Urinary bladder (tissue), 4 donors: ENCODE results near the gene RAPGEF3. TPM values are rescaled to one million over a fixed set of nuclear protein-coding genes. Genes with fewer than 3 reads are reported as not detected.
A peak's percentile ranks its signal among the peaks of the same experiment; 100 is the strongest.

Source experiments
- DNase-seq: peaks from one replicate; pipeline ENCODE4 v3.0.0-alpha.2; 2015; ENCODE audit errors: extremely low spot score
- H3K27ac ChIP-seq: one replicate; pipeline ENCODE4 v1.5.1; 2013; ENCODE audit warnings: low read depth, mild to moderate bottlenecking, moderate library complexity
- H3K36me3 ChIP-seq: one replicate; pipeline ENCODE4 v1.6.1; 2013; ENCODE audit warnings: mild to moderate bottlenecking, moderate library complexity; ENCODE audit not compliant: insufficient read depth
- H3K4me1 ChIP-seq: one replicate; pipeline ENCODE4 v1.6.1; 2013; ENCODE audit warnings: mild to moderate bottlenecking, moderate library complexity; ENCODE audit not compliant: insufficient read depth
- H3K4me3 ChIP-seq: one replicate; pipeline ENCODE4 v1.5.1; 2013; ENCODE audit warnings: low read depth, low read length
- WGBS: extraction: QIAGEN DNeasy Blood & Tissue Kit; methylation state at CpG from one replicate; pipeline ENCODE4 v1.1.7; 2013; 5-methylcytosine and 5-hydroxymethylcytosine counted together
- polyA plus RNA-seq: library from polyadenylated mRNA; stranded (reverse); fragments of 200-250 nt; gene quantifications from one replicate; pipeline ENCODE4 v1.2.3, GENCODE V29; 2013
- total RNA-seq: library from RNA; depleted of rRNA; stranded (reverse); fragments of >200 nt; gene quantifications from one replicate; pipeline ENCODE4 v1.2.3, GENCODE V29; 2014
- donor health status: healthy with polysubstance abuse.
- donor health status: healthy.

RAPGEF3 gene
- total and polyA plus RNA-seq, 2 donors, result 17.2 to 38.7 TPM

DNA sequence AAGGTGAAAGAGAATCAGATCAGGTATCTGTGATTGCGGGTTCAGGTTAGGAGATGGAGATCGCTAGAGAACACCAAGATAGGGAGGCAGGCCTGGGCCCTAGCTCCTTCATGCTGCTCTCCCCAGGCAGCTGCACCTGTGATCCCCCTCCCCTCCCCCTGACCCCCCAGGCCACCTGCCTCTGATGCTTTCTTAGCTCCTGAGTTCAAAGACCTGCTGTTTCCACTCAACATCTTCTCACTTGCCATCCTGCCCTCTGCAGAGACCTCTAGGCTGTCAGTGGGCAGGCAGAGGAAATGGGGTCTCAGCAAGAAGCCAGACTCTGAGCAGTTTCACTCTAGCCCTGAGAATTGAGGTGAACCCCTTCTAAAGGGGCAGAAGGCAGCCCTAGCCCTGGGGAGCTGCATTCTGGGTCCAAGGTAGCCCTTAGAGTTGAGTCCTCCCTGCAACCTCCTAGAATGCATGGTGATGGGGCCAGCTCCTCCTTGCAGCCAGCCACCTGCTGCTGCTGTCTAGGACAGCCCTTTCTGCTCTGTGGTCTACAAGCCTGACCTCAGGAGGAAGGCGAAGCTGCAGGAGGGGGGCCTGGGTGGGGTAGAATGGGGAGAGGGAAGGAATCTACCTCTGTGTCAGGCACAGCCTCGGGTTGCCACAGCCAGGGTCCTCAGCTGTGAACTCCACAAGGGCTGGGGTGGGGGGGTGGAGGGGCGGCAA is 8.0 kb upstream of the RAPGEF3 start:
- no peak overlapping the region for H3K27ac ChIP-seq

DNA sequence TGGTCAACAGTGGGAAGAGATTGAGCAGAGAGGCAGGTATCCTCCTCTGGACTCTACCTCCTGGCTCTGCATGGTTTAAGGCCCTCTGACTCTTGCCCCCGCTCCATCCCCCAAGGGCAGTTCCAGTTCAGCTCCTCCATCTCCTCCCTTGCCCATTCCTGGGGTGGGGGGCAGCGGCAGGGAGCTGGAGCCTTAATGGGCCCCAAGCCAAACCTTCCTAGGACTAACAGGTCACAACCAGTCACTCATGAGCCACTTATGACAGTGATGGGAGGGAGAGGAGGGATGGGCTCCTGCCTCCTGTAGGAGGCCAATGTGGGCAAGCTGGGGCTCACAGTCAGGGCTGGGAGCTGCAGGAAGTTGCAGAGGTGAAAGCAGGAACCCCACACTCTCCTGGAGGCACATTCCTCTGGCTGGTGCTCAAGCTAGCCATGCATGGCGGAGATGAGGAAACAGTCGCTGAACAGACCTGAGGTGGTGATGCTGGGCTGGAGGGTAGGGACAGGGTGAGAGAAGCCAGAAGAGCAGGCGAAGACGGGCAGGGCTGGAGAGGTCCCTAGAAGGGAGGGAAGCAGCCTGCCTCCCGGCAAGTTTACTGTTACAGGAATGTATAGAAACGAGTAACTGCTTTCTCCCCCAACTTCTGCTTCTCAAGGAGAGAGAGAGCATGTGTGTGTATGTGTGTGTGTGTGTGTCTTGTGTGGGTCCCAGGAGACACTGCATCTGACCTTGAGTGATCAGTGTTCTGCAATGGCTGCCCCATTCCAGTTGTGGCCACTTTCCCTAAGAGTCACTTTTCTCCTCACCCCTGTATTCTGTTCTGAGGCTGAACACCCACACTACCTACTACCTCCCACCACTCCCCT is 5.0 kb upstream of the RAPGEF3 start:
- Histone ChIP-seq H3K27ac (no peak overlapping the region), H3K4me1 (no peaks in the 10 kb centered on the region), H3K4me3 (no peak overlapping the region), H3K36me3 (no peaks in the 10 kb centered on the region)
- WGBS, result 87% methylated on average over 8 of the region's 8 CpGs
- no peak for DNase-seq

More for the DNA sequence above, 8.0 kb upstream of the RAPGEF3 start:
- Histone ChIP-seq H3K4me3 (no peak overlapping the region), H3K4me1 (no peaks in the 10 kb centered on the region), H3K36me3 (no peaks in the 10 kb centered on the region)
- no peak for DNase-seq
- 67% methylated on average over 5 of the region's 5 CpGs for WGBS

DNA sequence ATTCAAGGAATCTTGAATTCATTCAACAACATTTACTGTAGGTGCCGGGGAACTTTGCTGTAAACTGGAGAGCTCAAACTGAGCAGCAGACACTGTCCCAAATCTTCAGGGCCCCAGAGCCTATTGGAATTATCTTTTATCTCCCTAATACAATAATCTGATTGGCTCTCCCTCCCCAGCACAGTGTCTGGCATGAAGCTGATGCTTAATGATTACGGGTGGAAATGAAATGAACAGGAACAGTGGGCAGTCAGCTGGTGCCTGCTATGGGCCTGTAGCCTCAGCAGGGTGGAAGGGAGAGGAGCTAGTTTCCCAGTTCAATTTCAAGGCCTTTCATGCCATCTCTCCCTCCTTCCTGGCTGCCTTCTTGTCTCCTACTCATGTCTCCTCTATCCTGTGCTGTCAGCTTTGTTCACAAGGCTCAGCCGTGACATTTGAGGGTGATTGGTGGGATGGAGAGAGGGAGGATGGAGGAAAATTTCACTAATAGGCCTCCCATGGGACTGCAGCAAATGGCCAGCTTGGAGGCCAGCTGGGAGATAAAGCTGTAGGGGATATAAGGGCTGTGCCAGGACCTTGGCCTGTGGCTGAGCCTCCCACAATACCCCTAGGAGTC is 4.3 kb upstream of the RAPGEF3 start:
- 84% methylated on average over 3 of the region's 3 CpGs for WGBS

DNA sequence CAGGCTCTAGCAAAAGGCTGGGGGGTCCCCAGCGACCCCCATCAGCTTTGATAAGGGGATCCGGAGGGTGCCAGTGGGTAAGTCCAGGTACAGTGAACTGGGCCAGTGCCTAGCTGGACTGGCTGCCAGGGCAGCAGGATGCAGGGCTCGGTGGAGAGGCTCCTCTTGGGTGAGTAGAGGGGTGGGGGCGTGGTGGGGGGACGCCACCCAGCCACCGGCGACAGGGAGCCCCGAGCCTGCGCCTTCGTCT is 171 bp downstream of the RAPGEF3 start:
- no peak for DNase-seq
- Histone ChIP-seq H3K4me1 (no peaks in the 10 kb centered on the region), H3K36me3 (no peaks in the 10 kb centered on the region), H3K27ac (no peak overlapping the region), H3K4me3 (peak overlapping the region; percentile 62)
- WGBS, result 4% methylated on average over 10 of the region's 10 CpGs

More for the DNA sequence above, 4.3 kb upstream of the RAPGEF3 start:
- H3K36me3 ChIP-seq, result no peaks in the 10 kb centered on the region
- DNase-seq, result no peak
- H3K4me1 ChIP-seq, result no peaks in the 10 kb centered on the region
- H3K4me3 ChIP-seq, result no peak overlapping the region
- H3K27ac ChIP-seq, result no peak overlapping the region

DNA sequence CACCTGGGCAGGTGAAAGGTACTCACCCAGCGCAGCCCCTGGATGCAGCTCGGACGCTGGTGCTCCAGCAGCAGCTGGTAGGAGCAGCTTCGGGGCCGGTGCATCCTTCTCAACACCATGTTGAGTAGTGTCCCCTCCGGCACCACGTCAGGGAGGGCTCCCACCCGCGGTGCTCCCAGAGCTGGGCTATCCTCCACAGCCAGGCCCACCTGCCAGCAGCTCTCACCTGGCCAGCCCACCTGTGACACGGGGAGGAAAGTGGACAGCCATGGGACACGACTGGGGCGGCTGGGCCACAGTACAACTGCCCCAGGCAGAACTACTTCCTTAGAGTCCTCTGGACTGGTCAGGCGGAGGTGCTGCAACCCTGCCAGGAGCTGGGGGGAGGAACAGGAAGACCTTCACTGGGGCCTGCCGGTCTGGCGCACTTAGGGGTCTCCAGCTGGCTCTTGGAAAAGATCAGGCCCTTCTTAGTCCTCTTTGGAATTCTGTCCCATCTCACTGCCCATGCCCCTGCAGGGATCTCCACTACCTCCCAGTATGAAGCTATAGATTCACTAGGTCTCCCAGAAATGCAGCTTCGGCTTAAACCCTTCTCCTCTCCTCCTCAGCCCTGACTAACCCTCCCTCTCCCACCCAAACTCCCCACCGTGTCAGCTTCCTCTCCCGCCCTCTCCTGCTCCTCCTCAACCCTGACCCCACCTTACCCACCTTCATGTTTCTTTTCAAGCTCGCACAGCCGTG is 668 bp downstream of the RAPGEF3 start:
- H3K27ac ChIP-seq, result peak overlapping the region; percentile 42
- H3K4me3 ChIP-seq, result peak overlapping the region; percentile 62
- no peaks in the 10 kb centered on the region for H3K36me3 ChIP-seq
- WGBS, result 44% methylated on average over 20 of the region's 20 CpGs
- no peaks in the 10 kb centered on the region for H3K4me1 ChIP-seq
- no peak for DNase-seq

DNA sequence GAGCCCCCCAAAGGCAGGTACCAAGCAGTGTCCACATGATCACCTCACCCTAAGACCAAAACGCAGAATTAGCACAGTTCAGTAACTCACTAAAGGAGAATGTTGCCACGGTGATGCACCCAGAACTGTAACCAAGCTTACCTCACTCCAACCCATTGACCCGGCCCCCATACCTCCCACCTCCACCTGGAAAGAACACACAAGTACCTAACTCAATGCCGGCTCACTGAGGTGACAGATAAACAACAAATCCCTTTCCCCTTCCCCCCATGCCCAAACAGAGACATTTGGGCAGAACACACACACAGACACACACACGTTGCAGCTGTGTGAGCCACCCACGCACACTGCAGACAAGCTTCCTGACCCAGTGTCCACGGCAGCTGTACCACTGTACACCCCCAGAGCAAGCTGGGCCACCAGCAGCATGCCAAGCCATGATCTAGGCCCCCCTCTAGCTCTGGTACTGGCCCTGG is 1.3 kb downstream of the RAPGEF3 start:
- no peak for DNase-seq
- H3K27ac ChIP-seq, result no peak overlapping the region
- peak overlapping the region; percentile 62 for H3K4me3 ChIP-seq
- H3K36me3 ChIP-seq, result no peaks in the 10 kb centered on the region
- 56% methylated on average over 7 of the region's 7 CpGs for WGBS
- no peaks in the 10 kb centered on the region for H3K4me1 ChIP-seq

DNA sequence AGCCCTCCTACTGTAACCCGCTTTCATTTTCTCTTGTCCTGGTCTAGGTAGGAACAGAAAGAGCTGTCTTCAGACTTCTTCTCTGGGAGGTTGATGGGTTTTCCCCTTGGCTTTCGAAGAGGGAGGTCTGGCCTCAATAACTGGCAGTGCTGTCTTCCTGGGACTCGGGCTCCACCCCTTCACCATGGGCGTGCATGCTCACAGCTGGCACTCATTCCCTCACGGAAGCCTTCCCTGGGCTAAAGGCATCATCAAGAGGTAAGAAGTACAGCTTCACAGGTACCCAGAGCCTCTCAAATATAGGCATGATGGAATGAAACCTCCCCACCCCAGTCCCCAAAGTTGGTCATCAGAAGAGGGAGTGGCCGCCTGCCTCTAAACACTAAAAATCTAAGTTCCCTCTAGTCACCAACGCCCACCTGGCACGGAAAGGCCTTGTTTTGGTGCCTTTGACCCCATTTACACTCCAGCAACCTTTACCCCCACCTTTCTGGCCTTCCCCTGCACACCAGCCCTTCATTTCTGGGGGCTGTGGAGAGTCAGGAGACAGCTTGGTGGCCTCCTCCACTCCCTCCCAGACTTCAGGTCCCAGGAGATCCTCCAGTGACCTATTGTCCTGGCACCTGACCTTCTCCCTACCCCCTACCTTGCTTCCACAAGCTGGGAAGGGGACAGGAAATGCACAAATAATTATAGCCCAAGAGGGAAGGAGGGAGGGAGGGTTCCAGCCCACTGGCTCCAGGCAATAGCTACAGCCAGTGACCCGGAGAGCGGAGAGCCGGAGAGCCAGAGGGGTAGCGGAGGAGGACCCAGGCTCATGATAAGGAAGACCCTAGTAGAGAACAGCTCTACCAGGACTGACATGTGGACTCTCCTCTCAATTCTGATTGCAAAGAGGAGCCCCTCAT is 2.8 kb downstream of the RAPGEF3 start:
- H3K4me1 ChIP-seq, result no peaks in the 10 kb centered on the region
- H3K36me3 ChIP-seq, result no peaks in the 10 kb centered on the region
- 80% methylated on average over 12 of the region's 12 CpGs for WGBS
- peak overlapping the region; percentile 79 for H3K27ac ChIP-seq
- H3K4me3 ChIP-seq, result peak overlapping the region; percentile 11
- no peak for DNase-seq

DNA sequence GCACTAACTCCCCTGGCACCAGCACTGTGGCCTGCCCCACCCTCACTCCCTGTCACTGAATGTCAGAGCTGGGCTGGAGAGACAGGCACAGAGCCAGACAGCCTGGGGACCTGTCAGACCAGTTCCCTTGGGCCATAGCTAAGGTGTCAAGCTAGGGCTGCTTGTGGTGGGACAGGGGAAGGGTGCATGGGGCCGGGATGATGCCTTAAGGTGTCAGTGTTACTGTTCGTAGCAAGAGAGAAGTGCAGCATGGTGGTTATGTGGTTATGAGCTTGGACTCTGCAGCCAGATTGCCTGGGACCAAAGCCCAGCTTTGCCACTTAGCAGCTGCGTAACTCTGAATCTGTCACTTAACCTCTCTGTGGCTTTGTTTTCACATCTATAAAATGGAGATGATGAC is 3.8 kb downstream of the RAPGEF3 start:
- H3K4me1 ChIP-seq, result no peaks in the 10 kb centered on the region
- no peak overlapping the region for H3K27ac ChIP-seq
- no peaks in the 10 kb centered on the region for H3K36me3 ChIP-seq
- DNase-seq, result no peak
- WGBS, result 79% methylated on average over 3 of the region's 3 CpGs
- no peak overlapping the region for H3K4me3 ChIP-seq

DNA sequence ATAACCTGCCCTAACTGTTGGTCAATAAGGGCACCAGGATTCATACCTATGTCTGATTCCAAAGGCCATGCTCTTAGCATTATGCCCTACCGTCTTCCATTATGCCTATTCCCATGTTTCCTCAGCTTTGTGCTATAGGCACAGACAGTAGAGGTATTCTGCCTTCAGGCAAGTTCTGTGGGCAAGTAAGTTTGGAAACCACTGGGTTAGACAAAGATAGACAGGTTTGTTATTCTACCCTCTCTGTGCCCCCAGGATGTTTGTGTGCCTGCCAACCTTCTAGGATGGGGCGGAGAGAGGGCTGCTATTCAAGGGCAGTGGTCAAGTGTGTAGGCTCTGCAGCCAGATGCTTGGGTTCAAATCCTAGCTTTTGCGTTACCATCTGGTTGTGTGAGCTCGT is 4.6 kb downstream of the RAPGEF3 start:
- no peak overlapping the region for H3K4me3 ChIP-seq
- WGBS, result 89% methylated on average over 4 of the region's 4 CpGs
- H3K36me3 ChIP-seq, result no peaks in the 10 kb centered on the region
- no peaks in the 10 kb centered on the region for H3K4me1 ChIP-seq
- DNase-seq, result no peak
- peak overlapping the region; percentile 65 for H3K27ac ChIP-seq

DNA sequence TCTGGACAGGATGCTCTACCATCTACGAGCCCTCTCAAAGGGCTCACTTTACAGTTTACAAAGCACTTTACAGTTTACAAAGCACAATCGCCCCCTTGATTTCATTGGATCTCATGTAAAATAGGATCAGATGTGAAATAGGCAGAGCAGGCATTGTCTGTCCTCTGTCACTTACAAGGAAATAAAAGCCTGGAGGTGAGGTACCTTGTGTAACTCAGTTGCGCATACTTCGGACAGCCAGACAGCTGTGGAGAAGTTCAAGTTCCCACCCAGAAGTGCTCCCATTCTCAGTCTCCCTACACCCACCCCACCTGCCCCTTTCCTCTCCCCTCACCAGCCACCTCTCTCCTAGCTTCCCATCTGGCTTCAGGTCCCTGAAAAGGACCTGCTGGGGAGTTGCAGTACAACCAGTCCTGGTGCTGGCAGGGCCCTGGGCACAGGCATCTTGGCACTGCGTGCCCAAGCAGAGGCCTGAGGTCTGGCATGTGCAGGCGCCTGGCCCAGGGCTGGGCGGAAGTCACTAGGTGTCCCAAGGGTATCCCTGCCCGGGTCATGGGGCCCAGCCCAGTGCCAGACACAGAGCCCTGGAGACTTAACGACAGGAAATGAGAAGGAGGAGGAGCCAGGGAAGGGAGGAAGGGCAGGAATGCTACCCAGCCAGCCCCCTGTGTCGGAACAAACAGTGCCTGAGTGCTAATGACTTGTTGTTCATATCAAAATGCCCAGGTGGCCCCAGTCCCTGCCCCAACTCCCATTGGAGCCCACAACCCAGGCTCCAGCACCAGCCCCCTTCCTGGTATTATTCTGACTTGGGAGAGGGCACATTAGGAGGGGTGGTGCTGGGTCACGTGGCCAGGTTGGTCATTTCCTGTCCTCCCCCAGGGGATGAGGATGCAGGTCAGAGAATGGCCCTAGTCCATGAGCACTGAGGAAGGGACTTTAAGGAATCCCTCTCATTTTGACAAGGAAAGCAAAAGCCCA is 5.4 kb downstream of the RAPGEF3 start:
- 66% methylated on average over 11 of the region's 11 CpGs for whole genome bisulfite sequencing
- DNase-seq, result no peak

DNA sequence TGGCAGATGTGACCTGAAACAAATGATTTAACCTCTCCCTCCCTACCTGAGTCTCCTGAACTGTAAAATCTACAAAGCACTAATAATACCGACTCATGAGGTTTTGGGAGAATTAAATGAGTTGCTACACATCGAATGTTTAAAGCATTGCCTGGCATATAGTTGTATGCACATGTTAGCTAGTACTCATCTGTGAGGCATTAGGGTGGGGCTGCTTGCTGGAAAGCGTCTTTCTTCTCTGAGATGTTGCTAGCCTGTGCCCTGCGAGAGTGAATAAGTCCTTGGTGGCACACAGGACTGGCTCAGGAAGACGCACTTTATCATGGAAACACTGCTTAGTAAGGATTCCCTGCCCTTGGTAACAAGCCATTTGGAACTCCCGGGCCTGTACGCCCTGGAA is 6.1 kb downstream of the RAPGEF3 start:
- H3K4me1 ChIP-seq, result no peaks in the 10 kb centered on the region
- H3K27ac ChIP-seq, result no peak overlapping the region
- 70% methylated on average over 7 of the region's 7 CpGs for WGBS
- no peak for DNase-seq
- no peak overlapping the region for H3K4me3 ChIP-seq
- no peaks in the 10 kb centered on the region for H3K36me3 ChIP-seq

More for the DNA sequence above, 5.4 kb downstream of the RAPGEF3 start:
- H3K27ac ChIP-seq, result peak overlapping the region; percentile 70
- H3K4me3 ChIP-seq, result no peak overlapping the region
- no peaks in the 10 kb centered on the region for H3K4me1 ChIP-seq
- H3K36me3 ChIP-seq, result no peaks in the 10 kb centered on the region

DNA sequence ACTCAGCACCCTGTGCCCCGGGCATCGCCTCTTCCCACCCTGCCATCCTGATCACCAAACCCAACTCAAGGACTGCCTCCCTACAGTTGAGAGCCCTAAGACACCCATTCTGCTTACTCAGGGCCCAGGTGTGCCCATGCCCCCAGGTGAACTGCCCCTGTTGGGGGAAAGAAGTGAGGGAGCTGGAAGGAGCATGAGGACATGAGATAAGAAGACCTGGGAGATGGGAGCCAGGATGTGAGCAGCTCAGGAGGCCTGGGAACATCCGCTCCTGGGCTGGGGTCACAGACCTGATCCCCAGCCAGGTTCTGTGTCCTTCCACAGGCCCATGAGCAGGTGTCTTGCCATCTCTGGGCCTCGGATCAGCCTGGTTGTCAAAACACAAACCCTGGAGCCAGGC is 6.6 kb downstream of the RAPGEF3 start:
- no peak overlapping the region for H3K4me3 ChIP-seq
- H3K4me1 ChIP-seq, result no peaks in the 10 kb centered on the region
- H3K27ac ChIP-seq, result no peak overlapping the region
- H3K36me3 ChIP-seq, result no peaks in the 10 kb centered on the region
- 87% methylated on average over 4 of the region's 4 CpGs for WGBS
- DNase-seq, result no peak
